Body of pancreas (tissue), 4 donors: ENCODE measurements around the gene DUSP5.

Experiments used
- CTCF ChIP-seq, 7 experiments: fragments of 450-650 bp in 4 of 7; fragments of 200-600 bp in 3 of 7; sonication (generic) in 3 of 7; IDR thresholded peaks; one replicate each; pipeline ENCODE4 v1.5.1; 2016 to 2019; ENCODE audit warnings: antibody characterized with exemption in 7 of 7
- POLR2A ChIP-seq, 3 donors: fragments of 450-650 bp; IDR thresholded peaks; one replicate each; pipeline ENCODE4 v1.6.1; 2016; ENCODE audit warnings: antibody characterized with exemption in 3 of 3, mild to moderate bottlenecking in 2 of 3

- TF ChIP-seq CTCF (IDR thresholded peaks at IDR 0.05) (peak; percentile 28 to 54 (median 30)), POLR2A (IDR thresholded peaks at IDR 0.05) (no peak)
Observed at GRCh38 chr10:110556969-110557601, 59.4 kb downstream of the DUSP5 start.
